H9 (cell line): ENCODE measurements around the gene EIF3F. TPM values are rescaled to one million over a fixed set of nuclear protein-coding genes. Genes with fewer than 3 reads are reported as not detected.

Source experiments
- DNase-seq: peaks from one replicate; pipeline ENCODE4 v3.0.0-alpha.2; 2017
- H2AFZ ChIP-seq: one replicate; pipeline ENCODE4 v1.6.1; 2013; ENCODE audit warnings: mild to moderate bottlenecking, low read length, control low read depth, moderate library complexity
- H2AK5ac ChIP-seq: 2 replicates; pipeline ENCODE4 v1.6.1; 2013; ENCODE audit warnings: low read length, control low read depth, mixed read lengths; ENCODE audit not compliant: insufficient read length
- H2BK120ac ChIP-seq: one replicate; pipeline ENCODE4 v1.6.1; 2013; ENCODE audit warnings: low read depth, mild to moderate bottlenecking, low read length, control low read depth, inconsistent platforms; ENCODE audit not compliant: poor library complexity, severe bottlenecking
- H2BK12ac ChIP-seq: 2 replicates; pipeline ENCODE4 v1.6.1; 2013; ENCODE audit warnings: low read length, control low read depth, mixed read lengths, low read depth; ENCODE audit not compliant: insufficient read length
- H2BK15ac ChIP-seq: 2 replicates; pipeline ENCODE4 v1.6.1; 2013; ENCODE audit warnings: low read depth, low read length, control low read depth
- H2BK20ac ChIP-seq: one replicate; pipeline ENCODE4 v1.6.1; 2013; ENCODE audit warnings: low read depth, mild to moderate bottlenecking, low read length, control low read depth, inconsistent platforms; ENCODE audit not compliant: poor library complexity, severe bottlenecking
- H2BK5ac ChIP-seq: 2 replicates; pipeline ENCODE4 v1.6.1; 2013; ENCODE audit warnings: low read length, control low read depth, mixed read lengths; ENCODE audit not compliant: insufficient read length
- H3K14ac ChIP-seq: 2 replicates; pipeline ENCODE4 v1.6.1; 2013; ENCODE audit warnings: low read length, control low read depth; ENCODE audit not compliant: insufficient read depth
- H3K18ac ChIP-seq: 2 replicates; pipeline ENCODE4 v1.6.1; 2013; ENCODE audit warnings: low read depth, mild to moderate bottlenecking, mixed read lengths, low read length, control low read depth; ENCODE audit not compliant: insufficient read length
- H3K23ac ChIP-seq: 2 replicates; pipeline ENCODE4 v1.6.1; 2013; ENCODE audit warnings: low read length, control low read depth, mixed read lengths, low read depth; ENCODE audit not compliant: insufficient read length
- H3K23me2 ChIP-seq: 2 replicates; pipeline ENCODE4 v1.6.1; 2013; ENCODE audit warnings: low read depth, mild to moderate bottlenecking, mixed read lengths, low read length, control low read depth; ENCODE audit not compliant: insufficient read length, poor library complexity, severe bottlenecking
- H3K27ac ChIP-seq: 2 replicates; pipeline ENCODE4 v1.5.1; 2013; ENCODE audit warnings: low read length, control low read depth, mixed read lengths, low read depth; ENCODE audit not compliant: insufficient read length
- H3K27me3 ChIP-seq: 2 replicates; pipeline ENCODE4 v1.6.1; 2013; ENCODE audit warnings: low read length, control low read depth, inconsistent platforms; ENCODE audit not compliant: insufficient read depth
- H3K4ac ChIP-seq: 2 replicates; pipeline ENCODE4 v1.6.1; 2013; ENCODE audit warnings: low read depth, mild to moderate bottlenecking, control low read depth, inconsistent platforms, low read length, moderate library complexity
- H3K4me1 ChIP-seq: 2 replicates; pipeline ENCODE4 v1.6.1; 2013; ENCODE audit warnings: low read length, control low read depth, inconsistent platforms; ENCODE audit not compliant: insufficient read depth
- H3K4me2 ChIP-seq: 2 replicates; pipeline ENCODE4 v1.6.1; 2013; ENCODE audit warnings: low read length, control low read depth, mixed read lengths; ENCODE audit not compliant: insufficient read length, insufficient read depth
- H3K56ac ChIP-seq: 2 replicates; pipeline ENCODE4 v1.6.1; 2013; ENCODE audit warnings: low read depth, mild to moderate bottlenecking, mixed read lengths, low read length, control low read depth; ENCODE audit not compliant: insufficient read length
- H3K79me1 ChIP-seq: 2 replicates; pipeline ENCODE4 v1.6.1; 2013; ENCODE audit warnings: low read depth, mild to moderate bottlenecking, moderate library complexity, low read length, control low read depth, inconsistent platforms; ENCODE audit not compliant: insufficient read depth, poor library complexity, severe bottlenecking
- H3K79me2 ChIP-seq: 2 replicates; pipeline ENCODE4 v1.6.1; 2013; ENCODE audit warnings: low read length, control low read depth, inconsistent platforms; ENCODE audit not compliant: insufficient read depth
- H3K9ac ChIP-seq: 2 replicates; pipeline ENCODE4 v1.6.1; 2013; ENCODE audit warnings: low read length, control low read depth, mixed read lengths; ENCODE audit not compliant: insufficient read length; ENCODE audit errors: extremely low read depth
- H3K9me3 ChIP-seq: one replicate; pipeline ENCODE4 v1.6.1; 2013; ENCODE audit warnings: low read depth, low read length, inconsistent platforms; ENCODE audit not compliant: control insufficient read depth
- H3T11ph ChIP-seq: one replicate; pipeline ENCODE4 v1.6.1; 2013; ENCODE audit warnings: mild to moderate bottlenecking, low read length, control low read depth, inconsistent platforms
- H4K20me1 ChIP-seq: one replicate; pipeline ENCODE4 v1.6.1; 2013; ENCODE audit not compliant: control insufficient read depth, insufficient read length, insufficient read depth
- H4K5ac ChIP-seq: 2 replicates; pipeline ENCODE4 v1.6.1; 2013; ENCODE audit warnings: low read depth, mild to moderate bottlenecking, mixed read lengths, low read length, control low read depth; ENCODE audit not compliant: insufficient read length
- H4K8ac ChIP-seq: replicated peaks from 2 replicates; pipeline ENCODE4 v1.6.1; 2013; ENCODE audit warnings: low read length, control low read depth, mixed read lengths, low read depth; ENCODE audit not compliant: insufficient read length
- H4K91ac ChIP-seq: 2 replicates; pipeline ENCODE4 v1.6.1; 2013; ENCODE audit warnings: low read depth, mild to moderate bottlenecking, moderate library complexity, mixed read lengths, low read length, control low read depth; ENCODE audit not compliant: insufficient read length
- H3K27ac Mint-ChIP-seq, 3 experiments: 2 replicates in 2 of 3; 3 replicates in 1 of 3; pipeline ENCODE4 v1.8.0; 2020 to 2021; ENCODE audit warnings: mixed read lengths in 3 of 3, mild to moderate bottlenecking in 1 of 3, moderate library complexity in 1 of 3
- H3K27me3 Mint-ChIP-seq: 2 replicates; pipeline ENCODE4 v1.8.0; 2021; ENCODE audit warnings: low read depth, mild to moderate bottlenecking, moderate library complexity, mixed read lengths
- H3K36me3 Mint-ChIP-seq, 3 experiments: 2 replicates in 2 of 3; 3 replicates in 1 of 3; pipeline ENCODE4 v1.8.0; 2020 to 2021; ENCODE audit warnings: low read depth in 3 of 3, mixed read lengths in 3 of 3; ENCODE audit not compliant: insufficient read depth in 1 of 3
- H3K4me1 Mint-ChIP-seq, 2 experiments: 2 replicates each; pipeline ENCODE4 v1.8.0; 2020; ENCODE audit warnings: mixed read lengths in 2 of 2
- H3K4me3 Mint-ChIP-seq, 2 experiments: 2 replicates in 1 of 2; 3 replicates in 1 of 2; pipeline ENCODE4 v1.8.0; 2020 to 2021; ENCODE audit warnings: mild to moderate bottlenecking in 2 of 2, mixed read lengths in 2 of 2, moderate library complexity in 1 of 2
- H3K9me3 Mint-ChIP-seq, 2 experiments: 2 replicates in 1 of 2; 3 replicates in 1 of 2; pipeline ENCODE4 v1.8.0; 2020; ENCODE audit warnings: mild to moderate bottlenecking in 2 of 2, mixed read lengths in 2 of 2, moderate library complexity in 1 of 2
- CTCF ChIP-seq: fragments of 200-600 bp; sonication (generic); conservative IDR thresholded peaks from 3 replicates; pipeline ENCODE4 v1.8.0; 2021; ENCODE audit warnings: antibody characterized with exemption, mild to moderate bottlenecking
- WGBS: extraction: QIAGEN DNeasy Blood & Tissue Kit; methylation state at CpG from one replicate; pipeline ENCODE4 v1.1.7; 2013; ENCODE audit warnings: missing lambda C conversion rate, low lambda C conversion rate, mixed read lengths; ENCODE audit not compliant: insufficient read length; ENCODE audit errors: extremely low coverage; 5-methylcytosine and 5-hydroxymethylcytosine counted together
- total RNA-seq: library from RNA; stranded (reverse); gene quantifications from 2 replicates; pipeline ENCODE4 v1.2.1, GENCODE V29; 2021

The EIF3F gene
- total RNA-seq, 1 experiment from 2014 or later, result 348 TPM

GRCh38 chr11:8025123-8025522, 38.0 kb downstream of the EIF3F start:
- H3K4ac ChIP-seq, result no peak overlapping the region
- H2BK15ac ChIP-seq, result no peak overlapping the region
- H3K23ac ChIP-seq, result no peak overlapping the region
- H3K4me2 ChIP-seq, result no peak overlapping the region
- no peak overlapping the region for H3K27ac Mint-ChIP-seq
- no peak overlapping the region for H2BK5ac ChIP-seq
- no peak overlapping the region for H2BK120ac ChIP-seq
- H4K8ac ChIP-seq, result no peak overlapping the region
- H3K27me3 ChIP-seq, result peaks cover 10% of the 10 kb centered on the region
- no peak overlapping the region for H2AK5ac ChIP-seq
- no peaks in the 10 kb centered on the region for H3K4me1 ChIP-seq
- no peaks in the 10 kb centered on the region for H4K20me1 ChIP-seq
- H2BK20ac ChIP-seq, result no peak overlapping the region
- H3K4me3 Mint-ChIP-seq, result no peak overlapping the region
- no CpG with 5 or more reads among the region's 3 CpGs for WGBS
- H3K36me3 Mint-ChIP-seq, result no peaks in the 10 kb centered on the region
- H3K9me3 Mint-ChIP-seq, result no peaks in the 10 kb centered on the region; a peak in 1 of 5 replicates
- H3K56ac ChIP-seq, result no peak overlapping the region
- TF ChIP-seq CTCF, result no peak
- H3K9ac ChIP-seq, result no peak overlapping the region
- H3K79me1 ChIP-seq, result no peaks in the 10 kb centered on the region
- no peak overlapping the region for H4K5ac ChIP-seq
- H3K4me1 Mint-ChIP-seq, result peaks cover 4 to 5% of the 10 kb centered on the region in 2 experiments
- peak; percentile 5 for DNase-seq
- peaks cover 24% of the 10 kb centered on the region for H3K27me3 Mint-ChIP-seq
- no peak overlapping the region for H4K91ac ChIP-seq
- H3K27ac ChIP-seq, result no peak overlapping the region
- H3K79me2 ChIP-seq, result no peaks in the 10 kb centered on the region
- H3K14ac ChIP-seq, result no peak overlapping the region
- H2AFZ ChIP-seq, result no peak overlapping the region
- H3K18ac ChIP-seq, result no peak overlapping the region
- no peak overlapping the region for H3T11ph ChIP-seq
- no peak overlapping the region for H2BK12ac ChIP-seq
- no peaks in the 10 kb centered on the region for H3K23me2 ChIP-seq
- no peaks in the 10 kb centered on the region for H3K9me3 ChIP-seq
